ENCODE measurements around the gene ULK2.

GRCh38 chr17:19874256-19874655 lies 6.5 kb upstream of the ULK2 start:
- TF ChIP-seq CTCF (IDR thresholded peaks at IDR 0.05; ENCODE audit: low read depth, low read length, poor library complexity, severe bottlenecking) (no peak), EZH2phosphoT487 (IDR thresholded peaks at IDR 0.05; ENCODE audit: borderline replicate concordance, low read length) (no peak)
